SK-N-MC (cell line): ENCODE measurements around the gene AGRN.
"Not testable (repeated sequence)": the region's sequence is repeated elsewhere in the genome, so short reads cannot be mapped to it uniquely, and the experiment has no call there.

ENCODE experiments used
- DNase-seq: peaks from one replicate; pipeline ENCODE4 v3.0.0-alpha.2; 2011; ENCODE audit warnings: low read depth, low spot score
- H3K27ac ChIP-seq: fragments of 200-600 bp; sonication (generic); 2 replicates; pipeline ENCODE4 v1.5.1; 2016; ENCODE audit warnings: mixed run types
- H3K36me3 ChIP-seq: fragments of 200-600 bp; sonication (generic); 2 replicates; pipeline ENCODE4 v1.6.1; 2017; ENCODE audit warnings: antibody characterized with exemption, low read length, mixed read lengths; ENCODE audit not compliant: insufficient read depth
- H3K4me3 ChIP-seq: fragments of 200-600 bp; sonication (generic); 2 replicates; pipeline ENCODE4 v1.5.1; 2016
- H3K9ac ChIP-seq: fragments of 200-600 bp; sonication (generic); 2 replicates; pipeline ENCODE4 v1.8.0; 2017; ENCODE audit warnings: mixed run types, mixed read lengths; ENCODE audit not compliant: insufficient read length
- H3K9me3 ChIP-seq: fragments of 200-600 bp; sonication (generic); 2 replicates; pipeline ENCODE4 v1.6.1; 2017; ENCODE audit warnings: low read depth, mild to moderate bottlenecking, antibody characterized with exemption, low read length, moderate library complexity, mixed read lengths
- EZH2 ChIP-seq: fragments of 200-600 bp; sonication (generic); IDR thresholded peaks from one replicate; pipeline ENCODE4 v1.6.1; 2017; ENCODE audit warnings: antibody characterized with exemption
- FOXP2 ChIP-seq: optimal IDR thresholded peaks from 2 replicates; pipeline ENCODE3; 2011; ENCODE audit warnings: mild to moderate bottlenecking, moderate library complexity; ENCODE audit not compliant: insufficient read depth; ENCODE audit errors: extremely low read length, control extremely low read depth
- POLR2AphosphoS5 ChIP-seq: IDR thresholded peaks from 2 replicates; pipeline ENCODE4 v1.6.1; 2012; ENCODE audit warnings: mild to moderate bottlenecking, low read depth, low read length, borderline replicate concordance

The AGRN gene

GRCh38 chr1:1060281-1061000 is 40.5 kb downstream of the AGRN start:
- no peaks in the 10 kb centered on the region; the same call in 1 of the 2 replicates for H3K36me3 ChIP-seq
- H3K9ac ChIP-seq, result no peak overlapping the region
- H3K27ac ChIP-seq, result no peak overlapping the region
- DNase-seq, result no peak
- no peak for TF ChIP-seq EZH2
- TF ChIP-seq POLR2AphosphoS5, result no peak
- no peak for TF ChIP-seq FOXP2
- no peak overlapping the region for H3K4me3 ChIP-seq
- H3K9me3 ChIP-seq, result no peaks in the 10 kb centered on the region

- no peak overlapping the region for H3K9ac ChIP-seq
- TF ChIP-seq POLR2AphosphoS5, result no peak
- no peak for TF ChIP-seq FOXP2
- no peak for TF ChIP-seq EZH2
These were observed 41.9 kb downstream of the AGRN start for GRCh38 chr1:1061682-1062345.

DNA sequence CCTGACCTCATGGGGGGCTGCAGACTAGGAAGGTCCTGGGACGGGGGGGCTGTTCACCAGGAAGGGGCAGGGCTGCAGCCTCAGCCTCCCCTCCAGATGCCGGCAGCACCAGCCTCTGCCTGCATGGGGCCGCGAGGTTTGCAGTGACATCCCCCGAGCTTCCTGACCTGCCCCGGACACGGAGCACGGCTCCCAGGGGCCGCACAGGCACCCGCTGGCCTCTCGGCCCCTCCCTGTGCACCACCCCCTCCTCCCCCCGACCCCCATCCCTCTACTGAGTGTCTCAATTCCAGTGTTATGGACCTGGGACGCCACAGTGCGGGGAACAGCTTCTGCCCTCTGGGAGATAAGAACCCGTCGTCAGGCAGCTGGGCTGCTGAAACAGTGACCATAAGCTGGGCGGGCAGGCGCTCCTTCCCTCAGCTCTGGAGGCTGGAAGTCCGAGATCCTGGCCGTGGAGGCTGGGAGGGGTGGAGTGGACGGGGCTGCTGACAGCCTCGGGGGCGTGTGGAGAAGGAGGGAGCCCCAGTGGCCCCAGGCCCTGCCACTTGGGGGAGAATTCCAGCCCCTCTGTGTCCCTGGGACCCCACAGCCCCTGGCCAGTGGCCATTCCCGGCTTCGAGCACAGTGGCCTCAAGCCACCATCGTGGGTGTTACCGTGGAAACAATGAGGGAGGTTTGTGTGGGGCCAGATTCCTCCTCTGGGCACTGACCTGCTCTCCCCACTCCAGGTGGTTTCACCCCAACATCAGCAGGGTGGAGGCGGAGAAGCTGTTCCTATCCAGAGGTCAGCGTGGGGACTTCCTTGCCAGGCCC is 42.6 kb downstream of the AGRN start:
- no peaks in the 10 kb centered on the region for H3K36me3 ChIP-seq
- DNase-seq, result no peak
- H3K27ac ChIP-seq, result no peak overlapping the region
- TF ChIP-seq POLR2AphosphoS5 (no peak), FOXP2 (no peak), EZH2 (no peak)
- H3K4me3 ChIP-seq, result no peak overlapping the region
- no peak overlapping the region for H3K9ac ChIP-seq
- no peaks in the 10 kb centered on the region for H3K9me3 ChIP-seq

More at GRCh38 chr1:1061682-1062345, 41.9 kb downstream of the AGRN start:
- Histone ChIP-seq H3K27ac (no peak overlapping the region), H3K36me3 (no peaks in the 10 kb centered on the region), H3K9me3 (no peaks in the 10 kb centered on the region), H3K4me3 (no peak overlapping the region)
- no peak for DNase-seq

DNA sequence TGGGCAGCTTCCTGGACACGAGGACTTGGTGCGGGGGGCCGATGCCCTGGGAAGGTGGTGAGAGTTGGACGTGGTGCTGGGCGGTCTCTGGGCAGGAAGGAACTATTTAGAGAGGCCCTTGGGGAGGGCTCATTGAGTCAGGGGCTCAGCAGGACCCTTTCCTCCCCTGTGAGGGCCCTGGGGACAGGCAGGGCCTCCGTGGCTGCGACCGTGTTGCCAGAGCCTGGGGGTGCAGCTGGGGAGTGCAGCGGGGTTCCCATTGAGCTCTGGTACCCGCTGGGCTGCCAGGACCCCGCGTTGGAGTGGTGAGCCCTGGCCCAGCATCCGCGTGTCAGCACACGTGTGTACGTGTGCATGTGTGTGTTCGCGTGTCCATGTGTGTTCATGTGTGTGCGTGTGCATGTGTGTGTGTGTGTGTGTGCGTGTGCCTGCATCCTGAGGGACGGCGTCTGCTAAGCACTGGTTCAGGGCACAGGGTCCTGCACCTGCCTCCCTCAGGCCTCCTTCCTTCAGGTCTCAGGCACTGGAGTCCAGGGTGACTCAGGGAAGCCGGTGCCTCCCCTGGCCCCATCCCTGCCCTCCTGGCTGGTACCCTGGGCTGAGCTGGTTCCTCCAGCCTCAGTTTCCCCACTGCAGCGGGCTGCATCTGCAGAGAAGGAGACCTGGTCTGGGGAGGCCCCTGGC is 43.5 kb downstream of the AGRN start:
- TF ChIP-seq FOXP2, result no peak
- TF ChIP-seq EZH2, result no peak
- TF ChIP-seq POLR2AphosphoS5, result no peak
- no peak overlapping the region for H3K27ac ChIP-seq
- no peak for DNase-seq
- no peak overlapping the region for H3K9ac ChIP-seq
- no peak overlapping the region for H3K4me3 ChIP-seq
- no peaks in the 10 kb centered on the region for H3K9me3 ChIP-seq
- no peaks in the 10 kb centered on the region for H3K36me3 ChIP-seq

DNA sequence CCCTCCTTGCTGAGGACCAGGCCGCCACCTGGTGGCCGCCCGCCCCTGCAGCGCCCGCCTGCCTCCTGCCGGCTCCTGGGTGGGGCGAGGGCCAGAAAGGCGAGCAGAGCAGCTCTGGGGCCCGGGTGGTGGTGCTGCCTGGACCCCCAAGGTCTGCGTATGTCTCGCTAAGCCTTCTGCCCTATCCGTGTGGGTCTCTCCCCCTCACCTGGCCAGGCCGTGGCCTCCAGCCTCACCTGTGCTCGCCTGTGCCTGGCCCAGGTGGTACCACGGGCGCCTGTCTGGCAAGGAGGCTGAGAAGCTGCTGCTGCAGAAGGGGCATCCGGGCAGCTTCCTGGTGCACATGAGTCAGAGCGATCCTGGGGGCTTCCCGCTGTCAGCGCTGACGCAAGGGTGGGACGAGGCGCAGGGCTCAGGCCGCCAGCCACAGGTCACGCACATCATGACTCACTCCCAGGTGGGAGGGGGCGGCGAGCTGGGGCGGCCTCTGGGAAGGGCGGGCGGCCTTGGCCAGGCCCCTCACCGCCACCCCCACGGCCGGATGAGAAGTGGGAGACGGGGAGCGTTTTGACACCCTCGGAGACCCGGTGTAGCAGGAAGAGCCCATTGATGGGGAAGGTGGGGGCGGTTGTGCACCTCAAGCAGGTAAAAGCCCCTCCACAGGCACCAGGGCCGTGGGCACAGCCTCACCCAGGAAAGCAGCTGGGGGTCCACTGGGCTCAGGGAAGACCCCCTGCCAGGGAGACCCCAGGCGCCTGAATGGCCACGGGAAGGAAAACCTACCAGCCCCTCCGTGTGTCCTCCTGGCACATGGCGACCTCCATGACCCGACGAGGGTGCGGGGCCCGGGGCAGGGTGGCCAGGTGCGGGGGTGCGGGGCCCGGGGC is 44.3 kb downstream of the AGRN start:
- Histone ChIP-seq H3K4me3 (no peak overlapping the region), H3K27ac (no peak overlapping the region), H3K36me3 (no peaks in the 10 kb centered on the region), H3K9ac (no peak overlapping the region), H3K9me3 (no peaks in the 10 kb centered on the region)
- no peak for TF ChIP-seq EZH2
- no peak for TF ChIP-seq FOXP2
- TF ChIP-seq POLR2AphosphoS5, result no peak
- DNase-seq, result no peak

DNA sequence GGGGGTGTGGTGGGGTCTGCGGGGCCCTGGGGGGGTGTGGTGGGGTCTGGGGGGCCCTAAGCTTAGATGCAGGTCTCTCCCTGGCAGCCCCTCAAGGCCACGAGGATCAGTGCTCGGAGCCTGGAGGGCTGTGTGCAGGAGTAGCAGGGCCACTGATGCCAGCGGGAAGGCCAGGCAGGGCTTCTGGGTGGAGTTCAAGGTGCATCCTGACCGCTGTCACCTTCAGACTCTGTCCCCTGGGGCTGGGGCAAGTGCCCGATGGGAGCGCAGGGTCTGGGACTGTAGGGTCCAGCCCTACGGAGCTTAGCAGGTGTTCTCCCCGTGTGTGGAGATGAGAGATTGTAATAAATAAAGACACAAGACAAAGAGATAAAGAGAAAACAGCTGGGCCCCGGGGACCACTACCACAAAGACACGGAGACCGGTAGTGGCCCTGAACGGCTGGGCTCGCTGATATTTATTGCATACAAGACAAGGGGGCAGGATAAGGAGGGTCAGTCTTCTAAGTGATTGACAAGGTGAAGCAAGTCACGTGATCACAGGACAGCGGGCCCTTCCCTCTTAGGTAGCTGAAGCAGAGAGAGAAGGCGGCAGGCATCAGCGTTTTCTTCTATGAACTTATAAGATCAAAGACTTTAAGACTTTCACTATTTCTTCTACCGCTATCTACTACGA is 45.5 kb downstream of the AGRN start:
- no peaks in the 10 kb centered on the region for H3K9me3 ChIP-seq

DNA sequence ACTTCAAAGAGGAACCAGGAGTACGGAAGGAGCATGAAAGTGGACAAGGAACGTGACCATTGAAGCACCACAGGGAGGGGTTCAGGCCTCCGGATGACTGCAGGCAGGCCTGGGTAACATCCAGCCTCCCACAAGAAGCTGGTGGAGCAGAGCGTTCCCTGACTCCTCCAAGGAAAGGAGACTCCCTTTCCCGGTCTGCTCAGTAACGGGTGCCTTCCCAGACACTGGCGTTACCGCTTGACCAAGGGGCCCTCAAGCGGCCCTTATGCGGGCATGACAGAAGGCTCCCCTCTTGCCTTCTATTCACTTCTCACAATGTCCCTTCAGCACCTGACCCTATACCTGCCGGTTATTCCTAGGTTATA is 46.0 kb downstream of the AGRN start:
- not testable (repeated sequence) for H3K36me3 ChIP-seq, H3K9me3 ChIP-seq, H3K9ac ChIP-seq, DNase-seq, H3K27ac ChIP-seq, H3K4me3 ChIP-seq

More for the DNA sequence above, 45.5 kb downstream of the AGRN start:
- Histone ChIP-seq H3K9ac (no peak overlapping the region), H3K4me3 (no peak overlapping the region), H3K27ac (no peak overlapping the region), H3K36me3 (no peaks in the 10 kb centered on the region)
- no peak for DNase-seq
- no peak for TF ChIP-seq FOXP2
- no peak for TF ChIP-seq POLR2AphosphoS5
- TF ChIP-seq EZH2, result no peak
